GM12864 (cell line): Measurements from ENCODE around the gene SLC19A1.

Experiments used
- DNase-seq: peaks from one replicate; pipeline ENCODE4 v3.0.0-alpha.2; 2011; ENCODE audit warnings: low read depth
- H3K4me3 ChIP-seq: 2 replicates; pipeline ENCODE4 v1.5.1; 2011; ENCODE audit warnings: mild to moderate bottlenecking, low read depth, low read length, control low read depth
- TF ChIP-seq, protein P1 (sequence below): IDR thresholded peaks from 2 replicates; pipeline ENCODE4 v1.5.1; 2011; ENCODE audit warnings: low read depth, mild to moderate bottlenecking, moderate library complexity, low read length, control low read depth, inconsistent platforms; ENCODE audit errors: missing control alignments

Gene SLC19A1

GRCh38 chr21:45481977-45482898 lies 60.0 kb downstream of the SLC19A1 start:
- TF ChIP-seq, protein P1, sequence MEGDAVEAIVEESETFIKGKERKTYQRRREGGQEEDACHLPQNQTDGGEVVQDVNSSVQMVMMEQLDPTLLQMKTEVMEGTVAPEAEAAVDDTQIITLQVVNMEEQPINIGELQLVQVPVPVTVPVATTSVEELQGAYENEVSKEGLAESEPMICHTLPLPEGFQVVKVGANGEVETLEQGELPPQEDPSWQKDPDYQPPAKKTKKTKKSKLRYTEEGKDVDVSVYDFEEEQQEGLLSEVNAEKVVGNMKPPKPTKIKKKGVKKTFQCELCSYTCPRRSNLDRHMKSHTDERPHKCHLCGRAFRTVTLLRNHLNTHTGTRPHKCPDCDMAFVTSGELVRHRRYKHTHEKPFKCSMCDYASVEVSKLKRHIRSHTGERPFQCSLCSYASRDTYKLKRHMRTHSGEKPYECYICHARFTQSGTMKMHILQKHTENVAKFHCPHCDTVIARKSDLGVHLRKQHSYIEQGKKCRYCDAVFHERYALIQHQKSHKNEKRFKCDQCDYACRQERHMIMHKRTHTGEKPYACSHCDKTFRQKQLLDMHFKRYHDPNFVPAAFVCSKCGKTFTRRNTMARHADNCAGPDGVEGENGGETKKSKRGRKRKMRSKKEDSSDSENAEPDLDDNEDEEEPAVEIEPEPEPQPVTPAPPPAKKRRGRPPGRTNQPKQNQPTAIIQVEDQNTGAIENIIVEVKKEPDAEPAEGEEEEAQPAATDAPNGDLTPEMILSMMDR = no peak
- no peak for DNase-seq
- H3K4me3 ChIP-seq = no peak overlapping the region

GRCh38 chr21:45481566-45481965 lies 60.7 kb downstream of the SLC19A1 start:
- TF ChIP-seq, protein P1 = no peak

DNA sequence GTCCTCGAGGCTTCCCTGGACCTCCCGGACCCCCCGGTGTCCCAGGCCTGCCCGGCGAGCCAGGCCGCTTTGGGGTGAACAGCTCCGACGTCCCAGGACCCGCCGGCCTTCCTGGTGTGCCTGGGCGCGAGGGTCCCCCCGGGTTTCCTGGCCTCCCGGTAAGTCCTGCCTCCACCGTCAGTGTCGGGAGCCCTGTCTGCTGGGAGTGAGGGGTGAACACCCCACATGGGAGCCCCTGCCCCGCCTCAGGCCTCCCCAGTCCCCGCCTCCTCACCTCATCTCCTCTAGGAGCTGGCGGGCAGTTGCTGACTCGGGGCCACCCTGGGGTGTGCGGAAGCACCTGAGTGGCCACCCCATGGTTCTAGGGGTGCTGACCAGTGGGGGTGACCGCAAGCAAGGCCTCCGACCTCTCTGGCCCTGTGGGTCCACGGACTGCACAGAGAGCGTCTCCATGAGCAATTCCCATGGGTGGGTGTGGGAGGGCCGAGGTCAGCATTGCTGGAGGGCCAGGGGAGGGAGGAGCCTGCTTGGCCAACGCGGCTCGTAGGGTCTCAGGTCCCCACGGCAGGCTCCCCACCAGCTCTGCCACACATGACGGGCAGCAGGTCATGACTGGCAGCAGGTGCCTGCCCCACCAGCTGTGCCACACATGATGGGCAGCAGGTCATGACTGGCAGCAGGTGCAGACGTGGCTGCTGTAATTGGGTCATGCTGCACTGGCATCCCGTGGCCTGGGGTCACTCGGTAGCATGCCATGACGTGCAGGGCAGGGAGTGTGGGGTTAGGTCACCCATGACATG lies 61.3 kb downstream of the SLC19A1 start:
- H3K4me3 ChIP-seq = no peak overlapping the region
- TF ChIP-seq, protein P1 = no peak

More at GRCh38 chr21:45481566-45481965, 60.7 kb downstream of the SLC19A1 start:
- H3K4me3 ChIP-seq = no peak overlapping the region
- no peak for DNase-seq

DNA sequence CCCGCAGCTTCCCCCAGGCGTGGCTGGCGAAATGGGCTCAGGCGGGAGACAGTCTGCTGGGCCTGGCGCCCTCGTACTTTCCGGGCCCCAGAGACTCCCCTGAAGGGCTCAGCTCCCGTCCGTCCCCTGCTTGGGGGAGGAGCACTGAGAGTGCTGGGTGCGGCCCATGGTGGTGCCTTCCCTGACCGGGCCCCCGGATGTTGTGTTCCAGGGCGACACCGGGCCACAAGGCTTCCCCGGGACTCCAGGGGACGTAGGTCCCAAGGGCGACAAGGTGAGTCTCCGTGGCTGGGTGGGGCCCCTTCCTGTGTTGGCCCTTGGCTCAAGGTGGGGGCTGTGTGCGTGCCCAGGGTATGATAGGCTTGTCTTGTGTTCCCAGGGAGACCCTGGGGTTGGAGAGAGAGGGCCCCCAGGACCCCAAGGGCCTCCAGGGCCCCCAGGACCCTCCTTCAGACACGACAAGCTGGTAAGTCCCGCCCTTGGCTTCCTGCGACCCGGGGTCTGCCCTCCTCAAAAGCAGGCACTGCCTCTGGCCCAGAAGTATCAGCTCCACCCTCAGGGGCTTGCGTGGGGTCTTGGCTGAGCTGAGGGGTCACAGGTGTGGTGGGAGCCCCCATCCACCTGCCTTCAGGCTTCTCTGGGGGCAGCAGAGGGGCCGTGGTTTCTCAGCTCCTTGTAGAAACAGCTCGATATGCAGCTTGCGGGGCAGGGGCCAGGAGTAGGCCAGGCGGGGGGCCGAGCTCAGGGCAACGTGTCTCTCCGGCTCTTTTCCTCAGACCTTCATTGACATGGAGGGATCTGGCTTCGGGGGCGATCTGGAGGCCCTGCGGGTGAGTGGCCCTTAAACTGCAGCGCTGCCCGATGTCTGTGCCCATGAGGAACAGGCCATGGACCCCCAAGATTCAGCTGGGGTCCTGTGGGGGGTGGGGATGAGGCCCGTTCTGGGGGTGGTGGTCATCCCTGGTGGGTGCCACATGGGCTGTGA lies 62.3 kb downstream of the SLC19A1 start:
- TF ChIP-seq, protein P1 = no peak
- DNase-seq = no peak
- H3K4me3 ChIP-seq = no peak overlapping the region

More for the DNA sequence above, 61.3 kb downstream of the SLC19A1 start:
- DNase-seq = no peak

- no peak for DNase-seq
- TF ChIP-seq, protein P1 = no peak
- H3K4me3 ChIP-seq = peak overlapping the region; percentile 41; the same call in 1 of the 2 replicates
Measured at GRCh38 chr21:45478816-45479669, 63.2 kb downstream of the SLC19A1 start.
